ENCODE measurements around the gene CTDSP2.
"Not testable (repeated sequence)": the region's sequence is repeated elsewhere in the genome, so short reads cannot be mapped to it uniquely, and the experiment has no call there.

Gene CTDSP2

GRCh38 chr12:57852620-57853500 lies 6.3 kb upstream of the CTDSP2 start:
- DNase-seq (ENCODE audit: low spot score), result no peak

GRCh38 chr12:57852200-57852599 lies 5.7 kb upstream of the CTDSP2 start:
- DNase-seq (ENCODE audit: low spot score), result no peak

DNA sequence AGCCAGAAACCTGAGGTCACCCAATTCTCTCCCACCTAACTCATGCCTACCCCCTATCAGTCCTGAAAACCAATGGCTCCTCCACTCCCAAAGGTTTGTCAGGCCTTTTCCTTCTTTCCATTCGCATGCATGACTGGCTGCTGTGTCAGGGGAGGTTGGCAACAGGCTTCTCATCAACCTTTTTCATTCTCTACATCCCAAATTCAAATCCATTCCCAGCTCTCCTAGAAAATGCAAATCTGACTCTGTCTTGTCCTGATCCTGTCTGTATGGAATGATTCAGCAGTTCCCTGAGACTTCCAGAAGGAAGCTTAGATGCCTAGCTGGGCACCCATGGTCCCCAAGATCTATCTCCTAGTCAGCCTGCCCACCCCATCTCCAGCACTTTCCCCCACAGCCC lies 5.0 kb upstream of the CTDSP2 start:
- no peak for DNase-seq (ENCODE audit: low spot score)

DNA sequence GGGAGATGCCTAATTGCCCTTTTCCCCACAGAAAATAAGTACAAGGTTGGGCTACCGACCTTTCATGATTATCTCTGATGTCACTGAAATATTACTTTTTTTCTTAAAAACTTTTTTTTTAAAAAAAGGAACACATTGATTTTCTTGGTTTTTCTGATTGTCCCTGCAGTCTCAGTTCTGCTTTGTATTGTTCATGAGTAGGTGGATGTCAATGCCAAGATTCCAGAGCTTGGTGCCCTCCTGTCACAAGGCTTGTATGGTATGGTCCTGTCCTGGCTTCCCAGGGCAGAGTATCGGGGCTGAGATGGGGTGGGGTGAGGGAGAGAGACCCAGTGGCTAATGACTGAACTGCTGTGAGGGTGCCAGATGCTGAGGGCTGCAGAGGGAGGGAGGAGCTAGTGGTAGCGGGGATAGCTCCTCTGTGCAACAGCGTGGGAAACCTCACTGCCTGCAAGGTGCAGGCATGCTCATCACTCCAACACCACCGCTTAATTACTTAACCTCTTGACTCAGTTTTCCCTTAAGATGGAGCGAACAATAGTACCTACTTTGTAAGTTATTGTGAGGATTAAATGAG lies 4.4 kb upstream of the CTDSP2 start:
- no peak for DNase-seq (ENCODE audit: low spot score)

DNA sequence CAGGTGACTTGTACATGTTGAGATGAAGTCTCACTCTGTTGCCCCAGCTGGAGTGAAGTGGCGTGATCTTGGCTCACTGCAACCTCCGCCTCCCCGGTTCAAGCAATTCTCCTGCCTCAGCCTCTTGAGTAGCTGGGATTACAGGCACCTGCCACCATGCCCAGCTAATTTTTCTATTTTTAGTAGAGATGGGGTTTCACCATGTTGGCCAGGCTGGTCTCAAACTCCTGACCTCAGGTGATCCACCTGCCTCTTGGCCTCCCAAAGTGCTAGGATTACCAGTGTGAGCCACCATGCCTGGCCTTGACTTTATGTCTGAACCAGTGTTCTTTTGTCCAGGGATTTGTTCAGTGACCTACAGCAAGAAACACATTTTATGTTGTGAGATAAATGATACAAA lies 2.9 kb upstream of the CTDSP2 start:
- DNase-seq (ENCODE audit: low spot score), result not testable (repeated sequence)

DNA sequence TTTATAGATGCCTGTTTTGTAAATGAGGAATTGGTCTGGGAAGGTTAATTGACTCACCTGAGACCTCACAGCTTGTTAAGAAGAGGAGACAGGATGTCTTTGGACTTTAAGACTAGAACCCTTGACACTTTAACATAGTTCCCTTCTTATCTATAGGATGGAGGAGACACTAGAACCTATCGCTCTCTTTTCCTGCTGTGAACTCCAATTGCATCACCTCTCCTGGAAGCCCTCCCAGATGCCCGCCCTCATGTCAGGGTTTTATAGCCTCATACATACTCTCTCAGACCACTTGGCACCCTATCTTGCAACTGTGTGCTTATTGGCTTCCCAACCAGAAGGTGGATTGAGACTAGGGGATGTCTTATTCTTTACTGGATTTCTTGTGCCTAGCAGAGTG lies 2.5 kb upstream of the CTDSP2 start:
- no peak for DNase-seq (ENCODE audit: low spot score)

DNA sequence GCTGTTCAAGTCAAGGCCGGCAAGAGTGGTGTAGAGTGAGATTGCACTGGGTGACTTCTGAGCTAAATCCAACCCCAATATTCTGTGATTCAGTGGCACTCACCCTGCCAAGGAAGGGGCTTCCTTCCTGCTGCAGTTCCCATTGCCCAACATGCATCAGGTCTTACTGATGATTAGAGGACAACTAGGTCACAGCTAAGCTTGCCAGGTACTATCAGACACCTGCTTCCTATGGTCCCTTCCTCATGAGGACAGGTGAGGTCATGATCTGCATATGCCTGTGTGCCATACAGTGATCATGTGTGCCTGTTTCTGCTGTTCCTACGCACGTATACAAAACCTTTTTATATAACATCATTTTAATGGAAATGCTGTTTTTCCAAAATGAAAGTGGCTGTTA lies 1.7 kb upstream of the CTDSP2 start:
- DNase-seq (ENCODE audit: low spot score), result no peak

GRCh38 chr12:57846285-57846576 lies 298 bp downstream of the CTDSP2 start:
- DNase-seq (ENCODE audit: low spot score), result no peak

DNA sequence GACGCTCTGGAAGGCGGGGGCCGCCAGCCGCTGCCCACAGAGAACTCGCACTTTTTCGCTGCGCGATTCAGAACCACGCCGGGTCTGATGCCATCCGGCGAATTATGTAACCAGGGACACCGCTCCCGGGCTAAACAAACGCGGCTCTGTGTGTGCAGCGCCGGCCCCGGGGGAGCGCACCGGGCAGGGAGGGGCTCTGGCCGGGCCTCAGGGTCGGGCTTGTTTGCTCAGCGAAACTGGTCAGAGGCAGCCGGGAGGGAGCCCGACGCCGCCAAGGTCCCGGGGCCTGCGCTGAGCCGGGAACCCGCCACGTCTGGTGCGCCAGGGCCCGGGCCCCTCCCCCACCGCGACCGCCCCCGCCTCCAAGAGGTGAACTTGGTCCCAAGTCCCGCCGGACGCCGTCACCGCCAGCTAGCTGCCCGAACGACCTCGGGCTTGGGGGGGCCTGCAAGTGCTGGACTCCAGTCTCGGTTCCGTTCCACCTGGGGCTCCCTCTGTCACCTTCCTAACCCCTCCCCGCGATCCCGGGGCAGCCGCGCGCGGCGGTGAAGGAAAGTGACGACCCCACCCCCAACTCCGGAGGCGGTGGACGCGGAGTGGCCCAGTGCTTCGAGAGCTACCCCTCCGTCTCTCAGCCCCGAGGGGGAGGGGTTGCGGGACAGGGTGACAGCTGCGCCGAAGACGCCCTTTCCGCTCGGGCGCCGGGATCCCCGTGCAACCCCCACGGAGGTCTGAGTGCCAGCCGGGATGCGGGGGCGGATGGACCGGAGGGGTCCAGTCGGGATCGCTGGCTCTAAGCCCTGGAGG lies 848 bp downstream of the CTDSP2 start:
- peak; percentile 80 for DNase-seq (ENCODE audit: low spot score)

GRCh38 chr12:57844709-57845477 lies 1.6 kb downstream of the CTDSP2 start:
- DNase-seq (ENCODE audit: low spot score), result peak; percentile 60

GRCh38 chr12:57842342-57843294 lies 3.9 kb downstream of the CTDSP2 start:
- no peak for DNase-seq (ENCODE audit: low spot score)

DNA sequence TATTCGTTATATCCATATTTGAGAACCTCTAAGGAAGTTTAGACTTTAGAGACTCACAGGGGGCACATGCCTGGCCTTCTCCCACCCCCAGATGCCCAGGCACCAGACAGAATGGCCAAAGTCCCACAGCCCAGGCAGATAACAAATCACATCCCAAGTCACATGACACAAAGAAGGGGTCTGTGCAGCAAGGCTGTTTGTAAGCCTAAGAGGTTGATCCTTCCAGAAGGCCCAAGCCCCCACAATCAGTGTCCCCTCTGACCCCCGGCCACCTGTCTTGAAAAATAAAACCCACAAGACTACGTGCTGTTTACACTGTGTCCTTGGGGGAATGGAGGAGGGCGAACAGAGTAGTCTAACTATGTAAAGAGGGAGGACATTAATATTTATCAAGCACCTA lies 5.1 kb downstream of the CTDSP2 start:
- DNase-seq (ENCODE audit: low spot score), result no peak

- no peak for DNase-seq (ENCODE audit: low spot score)
Observed at GRCh38 chr12:57840726-57841125, 5.8 kb downstream of the CTDSP2 start.

GRCh38 chr12:57839996-57840395 lies 6.5 kb downstream of the CTDSP2 start:
- DNase-seq (ENCODE audit: low spot score), result no peak

DNA sequence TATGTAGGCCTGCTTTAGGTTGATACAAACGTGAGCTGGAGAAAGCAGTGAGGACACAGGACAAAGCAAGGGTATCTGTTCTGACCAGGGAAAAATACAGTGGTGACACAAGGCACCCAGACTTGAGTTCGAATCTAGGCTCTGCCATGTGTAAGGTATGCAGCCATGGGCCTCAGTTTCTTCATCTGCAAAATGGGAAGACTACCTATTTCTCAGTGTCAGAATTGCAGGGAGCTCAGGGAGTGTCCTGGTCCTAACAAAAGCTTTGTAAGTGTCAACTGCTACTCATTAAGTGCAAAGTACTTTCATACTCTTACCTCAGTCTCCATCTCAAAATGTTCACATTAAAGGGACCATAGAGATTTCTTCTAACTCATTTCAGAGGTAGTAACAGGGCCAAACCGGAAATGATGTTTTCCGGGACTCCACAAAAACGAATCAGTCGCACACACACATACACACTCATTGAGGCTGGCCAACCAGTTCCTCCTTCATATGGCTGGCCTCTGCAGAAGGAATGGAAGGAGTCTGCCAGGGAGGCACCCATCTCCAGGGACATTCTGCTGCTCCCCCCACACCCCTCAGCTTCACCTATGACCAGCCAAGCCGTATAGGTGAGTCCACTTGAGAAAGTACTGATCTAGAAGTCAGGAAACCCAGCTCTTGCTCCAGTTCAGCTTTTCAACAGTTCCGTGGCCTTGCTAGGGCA lies 7.8 kb downstream of the CTDSP2 start:
- no peak for DNase-seq (ENCODE audit: low spot score)

- DNase-seq (ENCODE audit: low spot score), result no peak
Observed at GRCh38 chr12:57837864-57838562, 8.5 kb downstream of the CTDSP2 start.

GRCh38 chr12:57836442-57837375 lies 9.8 kb downstream of the CTDSP2 start:
- DNase-seq (ENCODE audit: low spot score), result peak; percentile 82

DNA sequence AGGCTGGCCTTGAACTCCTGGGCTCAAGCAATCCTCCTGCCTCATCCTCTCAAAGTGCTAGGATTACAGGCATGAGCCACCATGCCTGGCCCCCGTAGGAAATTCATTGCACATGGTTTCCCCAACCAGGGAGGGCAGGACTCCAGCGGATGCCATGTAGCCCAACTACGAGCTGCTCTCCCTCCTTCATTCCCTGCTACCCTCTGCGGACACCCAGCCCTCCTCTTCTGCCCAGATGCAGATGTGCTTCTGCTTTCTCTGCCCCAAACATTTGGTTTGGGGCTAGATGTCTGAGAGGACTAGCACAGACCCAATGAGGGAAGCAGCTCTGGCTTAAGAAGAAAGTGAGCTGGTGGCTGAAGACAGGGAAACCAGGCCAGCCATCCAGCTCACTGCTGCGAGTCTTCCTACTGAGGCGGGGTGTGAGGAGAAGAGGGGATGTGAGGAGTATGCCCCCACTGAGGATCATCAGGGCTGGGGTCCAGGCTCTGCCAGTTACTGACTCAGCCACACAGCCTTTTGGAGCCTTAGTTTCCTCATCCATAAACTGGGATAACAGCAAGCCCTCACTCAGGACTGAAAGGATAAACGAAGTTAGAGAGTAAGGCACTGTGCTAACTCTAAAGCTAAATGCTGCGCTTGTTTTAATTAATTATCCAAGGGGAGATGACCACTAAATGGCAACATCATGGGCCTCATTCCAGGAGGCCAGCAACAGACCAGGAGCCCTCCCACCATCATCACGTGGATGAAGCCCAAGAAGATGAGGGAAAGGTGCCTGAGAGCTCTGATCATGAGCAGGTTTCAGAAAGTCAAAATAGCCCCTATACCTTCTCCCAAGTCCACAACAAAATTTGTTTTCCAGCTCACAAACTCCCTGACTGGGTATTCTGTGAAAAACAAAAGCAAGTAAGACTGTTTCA lies 10.9 kb downstream of the CTDSP2 start:
- no peak for DNase-seq (ENCODE audit: low spot score)
